Measurements from ENCODE around the gene RAB7A.
"Not testable (repeated sequence)": the region's sequence is repeated elsewhere in the genome, so short reads cannot be mapped to it uniquely, and the experiment has no call there.

Gene RAB7A

GRCh38 chr3:128712848-128713247 lies 13.1 kb upstream of the RAB7A start:
- DNase-seq: no peak

- DNase-seq: peak; percentile 82
Measured at GRCh38 chr3:128714887-128715491, 11.0 kb upstream of the RAB7A start.

- DNase-seq: peak; percentile 40
Measured at GRCh38 chr3:128718892-128719291, 7.1 kb upstream of the RAB7A start.

GRCh38 chr3:128720891-128721290 lies 5.1 kb upstream of the RAB7A start:
- no peak for DNase-seq

GRCh38 chr3:128723477-128723876 lies 2.5 kb upstream of the RAB7A start:
- peak; percentile 24 for DNase-seq

GRCh38 chr3:128725547-128726022 lies 398 bp upstream of the RAB7A start:
- DNase-seq: no peak

GRCh38 chr3:128727059-128727458 lies 1.1 kb downstream of the RAB7A start:
- DNase-seq: no peak

- DNase-seq: no peak
Measured at GRCh38 chr3:128727485-128727884, 1.5 kb downstream of the RAB7A start.

- no peak for DNase-seq
Measured at GRCh38 chr3:128727996-128728395, 2.0 kb downstream of the RAB7A start.

GRCh38 chr3:128728521-128728920 lies 2.5 kb downstream of the RAB7A start:
- DNase-seq: not testable (repeated sequence)

- no peak for DNase-seq
Measured at GRCh38 chr3:128730471-128730870, 4.5 kb downstream of the RAB7A start.

- DNase-seq: no peak
Measured at GRCh38 chr3:128734523-128735189, 8.7 kb downstream of the RAB7A start.

GRCh38 chr3:128735287-128735686 lies 9.3 kb downstream of the RAB7A start:
- DNase-seq: no peak

GRCh38 chr3:128735884-128736283 lies 9.9 kb downstream of the RAB7A start:
- DNase-seq: no peak

GRCh38 chr3:128736601-128737000 lies 10.6 kb downstream of the RAB7A start:
- no peak for DNase-seq

- DNase-seq: peak; percentile 28
Measured at GRCh38 chr3:128740621-128741020, 14.6 kb downstream of the RAB7A start.

GRCh38 chr3:128742821-128743594 lies 17.0 kb downstream of the RAB7A start:
- DNase-seq: no peak

GRCh38 chr3:128745742-128746141 lies 19.8 kb downstream of the RAB7A start:
- DNase-seq: no peak

GRCh38 chr3:128746881-128747280 lies 20.9 kb downstream of the RAB7A start:
- DNase-seq: no peak

- no peak for DNase-seq
Measured at GRCh38 chr3:128748557-128748956, 22.6 kb downstream of the RAB7A start.

- DNase-seq: no peak
Measured at GRCh38 chr3:128749035-128749434, 23.1 kb downstream of the RAB7A start.

GRCh38 chr3:128749561-128749960 lies 23.6 kb downstream of the RAB7A start:
- DNase-seq: not testable (repeated sequence)

- DNase-seq: no peak
Measured at GRCh38 chr3:128753715-128754114, 27.7 kb downstream of the RAB7A start.

- DNase-seq: no peak
Measured at GRCh38 chr3:128760042-128760441, 34.1 kb downstream of the RAB7A start.

Data from hematopoietic multipotent progenitor cell treated with erythropoietin and hydrocortisone succinate and interleukin-3 and kit ligand, for 4 days (in vitro differentiated cells).